GM10847 (cell line): Measurements from ENCODE around the gene RUNDC1.

Experiments
- POLR2A ChIP-seq: IDR thresholded peaks from 2 replicates; pipeline ENCODE4 v1.6.1; 2011; ENCODE audit not compliant: insufficient read length; ENCODE audit errors: extremely low read depth

RUNDC1 gene

GRCh38 chr17:43011728-43012472, 31.5 kb downstream of the RUNDC1 start:
- no peak for TF ChIP-seq POLR2A

- TF ChIP-seq POLR2A = no peak
Observed at GRCh38 chr17:43013296-43013695, 32.9 kb downstream of the RUNDC1 start.

GRCh38 chr17:43014020-43014648, 33.8 kb downstream of the RUNDC1 start:
- TF ChIP-seq POLR2A = no peak

GRCh38 chr17:43014649-43015542, 34.5 kb downstream of the RUNDC1 start:
- no peak for TF ChIP-seq POLR2A

- TF ChIP-seq POLR2A = no peak
Observed at GRCh38 chr17:43015579-43015978, 35.2 kb downstream of the RUNDC1 start.

GRCh38 chr17:43016216-43016615, 35.9 kb downstream of the RUNDC1 start:
- no peak for TF ChIP-seq POLR2A

- TF ChIP-seq POLR2A = no peak
Observed at GRCh38 chr17:43018008-43018853, 37.9 kb downstream of the RUNDC1 start.

GRCh38 chr17:43018932-43019331, 38.6 kb downstream of the RUNDC1 start:
- TF ChIP-seq POLR2A = no peak

GRCh38 chr17:43019418-43019817, 39.1 kb downstream of the RUNDC1 start:
- TF ChIP-seq POLR2A = no peak

- no peak for TF ChIP-seq POLR2A
Observed at GRCh38 chr17:43020030-43020621, 39.8 kb downstream of the RUNDC1 start.

- TF ChIP-seq POLR2A = no peak
Observed at GRCh38 chr17:43020789-43021740, 40.7 kb downstream of the RUNDC1 start.

GRCh38 chr17:43021741-43022512, 41.6 kb downstream of the RUNDC1 start, which contains the start of gene VAT1:
Gene VAT1, minus strand, starts transcription at chr17:43022385. Its CDS starts 63 bp downstream, at chr17:43022322.
- no peak for TF ChIP-seq POLR2A
